Transverse colon (tissue), 4 donors: ENCODE data around the gene TTC3.

ENCODE experiments used
- EP300 ChIP-seq: sonication (generic); formaldehyde crosslinking; IDR thresholded peaks from one replicate; pipeline ENCODE4 v1.6.1; 2017; ENCODE audit warnings: antibody characterized with exemption, low read depth
- POLR2A ChIP-seq: fragments of 450-650 bp; IDR thresholded peaks from one replicate; pipeline ENCODE4 v1.6.1; 2016; ENCODE audit warnings: antibody characterized with exemption, mild to moderate bottlenecking, moderate library complexity
- POLR2AphosphoS5 ChIP-seq, 3 donors: sonication (generic); formaldehyde crosslinking; IDR thresholded peaks; one replicate each; pipeline ENCODE4 v1.6.1; 2016; ENCODE audit warnings: antibody characterized with exemption in 3 of 3
- TF ChIP-seq, protein P1 (sequence below), 5 experiments: fragments of 200-600 bp in 3 of 5; fragments of 450-650 bp in 2 of 5; sonication (generic) in 3 of 5; IDR thresholded peaks; 1 replicate in 2 of 5; 2 replicates in 3 of 5; pipeline ENCODE4 v1.5.1; 2016 to 2017; ENCODE audit warnings: antibody characterized with exemption in 5 of 5, inconsistent platforms in 3 of 5, mild to moderate bottlenecking in 2 of 5, moderate library complexity in 1 of 5

DNA sequence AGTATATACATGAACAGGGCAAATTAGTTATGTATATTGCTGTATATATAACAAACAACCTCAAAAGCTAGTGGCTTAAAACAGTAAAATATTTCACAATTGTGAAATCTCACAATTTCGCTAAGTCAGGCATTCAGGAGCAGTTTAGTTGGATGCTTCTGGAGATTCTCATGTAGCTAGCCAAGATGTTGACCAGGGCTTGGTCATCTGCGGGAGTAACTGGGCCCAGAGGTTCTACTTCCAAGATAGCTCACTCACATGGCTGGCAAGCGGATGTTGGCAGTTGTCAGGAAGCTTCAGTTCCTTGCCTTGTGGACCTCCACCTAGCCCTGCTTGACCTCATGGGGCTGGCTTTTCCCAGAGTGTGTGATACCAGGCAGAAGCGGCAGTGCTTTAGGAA, 95.6 kb downstream of the TTC3 start:
- TF ChIP-seq, protein P1, sequence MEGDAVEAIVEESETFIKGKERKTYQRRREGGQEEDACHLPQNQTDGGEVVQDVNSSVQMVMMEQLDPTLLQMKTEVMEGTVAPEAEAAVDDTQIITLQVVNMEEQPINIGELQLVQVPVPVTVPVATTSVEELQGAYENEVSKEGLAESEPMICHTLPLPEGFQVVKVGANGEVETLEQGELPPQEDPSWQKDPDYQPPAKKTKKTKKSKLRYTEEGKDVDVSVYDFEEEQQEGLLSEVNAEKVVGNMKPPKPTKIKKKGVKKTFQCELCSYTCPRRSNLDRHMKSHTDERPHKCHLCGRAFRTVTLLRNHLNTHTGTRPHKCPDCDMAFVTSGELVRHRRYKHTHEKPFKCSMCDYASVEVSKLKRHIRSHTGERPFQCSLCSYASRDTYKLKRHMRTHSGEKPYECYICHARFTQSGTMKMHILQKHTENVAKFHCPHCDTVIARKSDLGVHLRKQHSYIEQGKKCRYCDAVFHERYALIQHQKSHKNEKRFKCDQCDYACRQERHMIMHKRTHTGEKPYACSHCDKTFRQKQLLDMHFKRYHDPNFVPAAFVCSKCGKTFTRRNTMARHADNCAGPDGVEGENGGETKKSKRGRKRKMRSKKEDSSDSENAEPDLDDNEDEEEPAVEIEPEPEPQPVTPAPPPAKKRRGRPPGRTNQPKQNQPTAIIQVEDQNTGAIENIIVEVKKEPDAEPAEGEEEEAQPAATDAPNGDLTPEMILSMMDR (IDR thresholded peaks at IDR 0.05): no peak
- no peak for TF ChIP-seq POLR2A
- no peak for TF ChIP-seq EP300
- TF ChIP-seq POLR2AphosphoS5 (IDR thresholded peaks at IDR 0.05): no peak
